Epithelial cell of proximal tubule (primary cell): ENCODE results near the gene DOCK2. TPM values are rescaled to one million over a fixed set of nuclear protein-coding genes. Genes with fewer than 3 reads are reported as not detected.
"Not testable (repeated sequence)": the region's sequence is repeated elsewhere in the genome, so short reads cannot be mapped to it uniquely, and the experiment has no call there.

ENCODE experiments used
- DNase-seq: peaks from one replicate; pipeline ENCODE4 v3.0.0-alpha.2; 2011; ENCODE audit warnings: low read depth
- H3K4me3 ChIP-seq: 2 replicates; pipeline ENCODE4 v1.5.1; 2011; ENCODE audit warnings: low read depth, mild to moderate bottlenecking, low read length
- CTCF ChIP-seq: conservative IDR thresholded peaks from 2 replicates; pipeline ENCODE4 v1.5.1; 2012; ENCODE audit warnings: low read depth, mild to moderate bottlenecking, low read length
- total RNA-seq: library from RNA; depleted of rRNA; stranded (reverse); fragments of >200 nt; gene quantifications from 2 replicates; pipeline ENCODE4 v1.2.3, GENCODE V29; 2015

DOCK2 gene
- total RNA-seq, 1 donor from 2014 or later: 30.4 TPM

- DNase-seq: peak; percentile 42
- no peak overlapping the region for H3K4me3 ChIP-seq
- TF ChIP-seq CTCF: no peak
These were observed 108.5 kb downstream of the DOCK2 start for GRCh38 chr5:169745441-169746146.

GRCh38 chr5:169746147-169746694, 109.1 kb downstream of the DOCK2 start:
- no peak overlapping the region for H3K4me3 ChIP-seq
- no peak for DNase-seq
- TF ChIP-seq CTCF: no peak

- no peak overlapping the region for H3K4me3 ChIP-seq
- no peak for TF ChIP-seq CTCF
- no peak for DNase-seq
These were observed 111.1 kb downstream of the DOCK2 start for GRCh38 chr5:169748174-169748573.

GRCh38 chr5:169749295-169749694, 112.2 kb downstream of the DOCK2 start:
- no peak for DNase-seq
- TF ChIP-seq CTCF: no peak
- no peak overlapping the region for H3K4me3 ChIP-seq

GRCh38 chr5:169751490-169751889, 114.4 kb downstream of the DOCK2 start:
- no peak for DNase-seq
- no peak for TF ChIP-seq CTCF
- H3K4me3 ChIP-seq: no peak overlapping the region

- H3K4me3 ChIP-seq, DNase-seq: not testable (repeated sequence)
These were observed 115.5 kb downstream of the DOCK2 start for GRCh38 chr5:169752566-169752965.

- TF ChIP-seq CTCF: no peak
- no peak for DNase-seq
These were observed 116.7 kb downstream of the DOCK2 start for GRCh38 chr5:169753795-169754194.

More at GRCh38 chr5:169753795-169754194, 116.7 kb downstream of the DOCK2 start:
- no peak overlapping the region for H3K4me3 ChIP-seq
